Activated CD4-positive, alpha-beta T cell treated with anti-CD3 and anti-CD28 coated beads for 36 hours (primary cell): ENCODE data around the gene TRIM32. TPM values are rescaled to one million over a fixed set of nuclear protein-coding genes. Genes with fewer than 3 reads are reported as not detected.

Source experiments
- ATAC-seq: fragments of 200-7000 bp; cut with Tn5 transposase; one replicate; pipeline ENCODE4 v1.10.0; 2021; ENCODE audit warnings: mild to moderate bottlenecking, moderate library complexity
- CTCF ChIA-PET: fragments of 350-600 bp; sonication (Branson Sonifier 250); formaldehyde crosslinking; loops from one replicate; lab custom pipeline; 2021; ENCODE audit warnings: antibody characterized with exemption; lab: Charles Lee
- POLR2A ChIA-PET: fragments of 350-600 bp; sonication (Branson Sonifier 250); formaldehyde crosslinking; loops from one replicate; lab custom pipeline; 2021; ENCODE audit warnings: antibody characterized with exemption, inconsistent platforms; lab: Charles Lee
- DNase-seq: peaks from one replicate; pipeline ENCODE4 v3.0.0-alpha.2; 2020
- H3K27ac Mint-ChIP-seq: one replicate; pipeline ENCODE4 v1.8.0; 2021; ENCODE audit warnings: mixed read lengths
- H3K27me3 Mint-ChIP-seq: one replicate; pipeline ENCODE4 v1.8.0; 2021; ENCODE audit warnings: mixed read lengths
- H3K36me3 Mint-ChIP-seq: one replicate; pipeline ENCODE4 v1.8.0; 2021; ENCODE audit warnings: low read depth, mixed read lengths
- H3K4me1 Mint-ChIP-seq: one replicate; pipeline ENCODE4 v1.8.0; 2021; ENCODE audit warnings: mixed read lengths
- H3K4me3 Mint-ChIP-seq: one replicate; pipeline ENCODE4 v1.8.0; 2021; ENCODE audit warnings: mild to moderate bottlenecking, moderate library complexity, mixed read lengths
- H3K9me3 Mint-ChIP-seq: one replicate; pipeline ENCODE4 v1.8.0; 2021; ENCODE audit warnings: low read depth, mixed read lengths
- intact Hi-C, 2 experiments: fragments of 100-400 bp; cut with DNase I in 1 of 2; cut with micrococcal nuclease in 1 of 2; formaldehyde crosslinking; loops; one replicate each; pipeline versions ENCODE4 v1.14.2 to v1.15.1; 2022 to 2024; cut with DNase I, micrococcal nuclease
- total RNA-seq, 2 experiments: library from RNA; stranded (reverse); gene quantifications; one replicate each; pipeline ENCODE4 v1.2.3, GENCODE V29; 2021

The TRIM32 gene
- total RNA-seq, 2 experiments from 2014 or later: 10.2 to 12.4 TPM

- DNase-seq (peak; percentile 82), ATAC-seq (no peak)
- H3K4me1 Mint-ChIP-seq: no peaks in the 10 kb centered on the region
- CTCF ChIA-PET: interaction anchor here (0.6 to 3.5 kb wide), 7 partner anchors 8 to 124 kb away, joined by 3 to 27 read pairs (median 4); no protein-coding TSS in a partner anchor
- H3K27ac Mint-ChIP-seq: no peak overlapping the region
- POLR2A ChIA-PET: no interaction called here
- no peak overlapping the region for H3K4me3 Mint-ChIP-seq
- intact Hi-C loops: loop anchor here (1.0 to 10.0 kb wide), 2 partner anchors 123 to 538 kb away; no protein-coding TSS in a partner anchor
- no peaks in the 10 kb centered on the region for H3K36me3 Mint-ChIP-seq
- H3K27me3 Mint-ChIP-seq: peaks cover 13% of the 10 kb centered on the region
- H3K9me3 Mint-ChIP-seq: no peaks in the 10 kb centered on the region
Observed at GRCh38 chr9:116737152-116737546, 50.0 kb downstream of the TRIM32 start.

GRCh38 chr9:116741086-116741740 is 54.1 kb downstream of the TRIM32 start:
- ATAC-seq (no peak), DNase-seq (no peak)
- Mint-ChIP-seq H3K27ac (no peak overlapping the region), H3K4me3 (no peak overlapping the region), H3K9me3 (no peaks in the 10 kb centered on the region), H3K36me3 (no peaks in the 10 kb centered on the region), H3K4me1 (no peaks in the 10 kb centered on the region), H3K27me3 (peaks cover 6% of the 10 kb centered on the region)
- ChIA-PET CTCF (no interaction called here), POLR2A (no interaction called here)
- intact Hi-C loops: no loop called here

- no peak overlapping the region for H3K4me3 Mint-ChIP-seq
- H3K27ac Mint-ChIP-seq: no peak overlapping the region
- POLR2A ChIA-PET: no interaction called here
- no peaks in the 10 kb centered on the region for H3K9me3 Mint-ChIP-seq
- no peaks in the 10 kb centered on the region for H3K4me1 Mint-ChIP-seq
- intact Hi-C loops: no loop called here
- no peak for DNase-seq
- peaks cover 4% of the 10 kb centered on the region for H3K27me3 Mint-ChIP-seq
- no peak for ATAC-seq
- no peaks in the 10 kb centered on the region for H3K36me3 Mint-ChIP-seq
- CTCF ChIA-PET: no interaction called here
Observed at GRCh38 chr9:116741742-116742141, 54.6 kb downstream of the TRIM32 start.

GRCh38 chr9:116749176-116749575 is 62.1 kb downstream of the TRIM32 start:
- DNase-seq: no peak
- Mint-ChIP-seq H3K27me3 (peaks cover 17% of the 10 kb centered on the region), H3K9me3 (no peaks in the 10 kb centered on the region), H3K4me1 (no peaks in the 10 kb centered on the region), H3K36me3 (no peaks in the 10 kb centered on the region), H3K4me3 (no peak overlapping the region), H3K27ac (no peak overlapping the region)
- ATAC-seq: no peak
- ChIA-PET POLR2A (no interaction called here), CTCF (interaction anchor here (0.7 kb wide), 1 partner anchor 109 kb away, joined by 4 read pairs; no protein-coding TSS in a partner anchor)
- intact Hi-C loops: no loop called here

GRCh38 chr9:116749772-116750171 is 62.7 kb downstream of the TRIM32 start:
- intact Hi-C loops: no loop called here
- no peak for ATAC-seq
- Mint-ChIP-seq H3K9me3 (no peaks in the 10 kb centered on the region), H3K4me1 (no peaks in the 10 kb centered on the region), H3K27ac (no peak overlapping the region), H3K36me3 (no peaks in the 10 kb centered on the region), H3K4me3 (no peak overlapping the region), H3K27me3 (peaks cover 17% of the 10 kb centered on the region)
- ChIA-PET POLR2A (no interaction called here), CTCF (interaction anchor here (0.7 kb wide), 1 partner anchor 446 kb away, joined by 3 read pairs; no protein-coding TSS in a partner anchor)
- DNase-seq: no peak

GRCh38 chr9:116750510-116750909 is 63.4 kb downstream of the TRIM32 start:
- no peak for ATAC-seq
- Mint-ChIP-seq H3K27me3 (peaks cover 17% of the 10 kb centered on the region), H3K36me3 (no peaks in the 10 kb centered on the region), H3K27ac (no peak overlapping the region), H3K9me3 (no peaks in the 10 kb centered on the region), H3K4me3 (no peak overlapping the region), H3K4me1 (no peaks in the 10 kb centered on the region)
- intact Hi-C loops: no loop called here
- DNase-seq: no peak
- ChIA-PET POLR2A (no interaction called here), CTCF (no interaction called here)
